Testis (tissue), 3 donors: ENCODE results near the gene NKX2-2. TPM values are rescaled to one million over a fixed set of nuclear protein-coding genes. Genes with fewer than 3 reads are reported as not detected.

Source experiments
- DNase-seq: peaks from one replicate; pipeline ENCODE4 v3.0.0-alpha.2; 2019
- H3K27ac ChIP-seq, 2 donors: fragments of 200-600 bp; sonication (generic); one replicate each; pipeline ENCODE4 v1.5.1; 2019
- H3K27me3 ChIP-seq: fragments of 200-600 bp; sonication (generic); one replicate; pipeline ENCODE4 v1.5.1; 2019
- H3K36me3 ChIP-seq: fragments of 200-600 bp; sonication (generic); one replicate; pipeline ENCODE4 v1.5.1; 2017; ENCODE audit warnings: low read depth; ENCODE audit errors: missing control alignments
- H3K4me1 ChIP-seq: fragments of 200-600 bp; sonication (generic); one replicate; pipeline ENCODE4 v1.5.1; 2019
- H3K4me3 ChIP-seq, 2 donors: fragments of 200-600 bp; sonication (generic); one replicate each; pipeline ENCODE4 v1.5.1; 2017 to 2019
- H3K9me3 ChIP-seq: fragments of 200-600 bp; sonication (generic); one replicate; pipeline ENCODE4 v1.5.1; 2017
- POLR2A ChIP-seq: fragments of 450-650 bp; IDR thresholded peaks from one replicate; pipeline ENCODE4 v1.6.1; 2017; ENCODE audit warnings: antibody characterized with exemption, mild to moderate bottlenecking, moderate library complexity
- WGBS, 2 donors: methylation state at CpG; one replicate each; pipeline ENCODE4 v1.1.5; 2018; 5-methylcytosine and 5-hydroxymethylcytosine counted together
- intact Hi-C: fragments of 100-400 bp; cut with DNase I; formaldehyde crosslinking; loops from one replicate; pipeline ENCODE4 v1.15.1; 2023; ENCODE audit warnings: low total_unique reads
- polyA plus RNA-seq: library from polyadenylated mRNA; stranded (reverse); fragments of 350-450 nt; fragmentation: Illumina TruSeq; extraction: RNeasy Lipid Tissue Mini Kit (QIAGEN cat#74804); gene quantifications from one replicate; pipeline ENCODE4 v1.2.3, GENCODE V29; 2014; ENCODE audit warnings: low read depth, low replicate concordance; ENCODE audit not compliant: insufficient read depth
- total RNA-seq, 2 donors: library from RNA; depleted of rRNA; stranded (reverse); fragments of >200 nt; gene quantifications; one replicate each; pipeline ENCODE4 v1.2.3, GENCODE V29; 2016
- TF ChIP-seq, protein P1 (sequence below), 3 experiments: fragments of 450-650 bp in 2 of 3; fragments of 200-600 bp in 1 of 3; sonication (generic) in 1 of 3; IDR thresholded peaks; one replicate each; pipeline ENCODE4 v1.5.1; 2016 to 2019; ENCODE audit warnings: antibody characterized with exemption in 3 of 3, mild to moderate bottlenecking in 2 of 3, moderate library complexity in 1 of 3

Gene NKX2-2
- total and polyA plus RNA-seq, 3 donors from 2014 or later: 0.16 TPM; not detected in 2

DNA sequence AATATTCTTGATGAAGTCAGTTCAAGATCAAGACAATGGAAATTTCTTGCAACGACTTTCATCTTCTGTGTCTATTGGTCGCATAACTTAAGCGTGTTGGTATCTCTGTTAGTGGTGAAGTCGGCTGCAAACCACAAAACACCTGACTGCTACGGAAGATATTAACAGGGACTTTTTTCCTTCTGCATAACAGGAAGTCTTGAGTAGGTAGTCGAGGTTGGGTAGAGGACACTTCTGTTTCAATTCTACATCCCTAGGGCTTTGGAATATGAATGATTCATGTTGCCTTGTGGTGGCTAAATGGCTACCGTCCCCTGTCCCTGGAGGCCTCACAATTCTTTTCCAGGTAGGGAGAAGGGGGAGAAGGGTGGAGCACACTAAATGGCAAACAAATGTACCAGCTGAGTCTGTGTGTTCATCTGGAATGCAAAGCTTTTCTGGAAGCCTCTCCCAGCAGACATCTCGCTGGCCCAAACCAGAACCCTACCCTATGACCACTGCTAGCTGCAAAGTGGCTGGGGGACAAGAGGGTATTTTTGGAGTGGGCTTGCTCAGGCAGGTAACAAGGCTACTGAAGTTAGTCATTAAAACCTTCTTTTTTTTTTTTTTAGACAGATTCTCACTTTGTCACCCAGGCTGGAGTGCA lies 34.6 kb upstream of the NKX2-2 start:
- Histone ChIP-seq H3K9me3 (no peaks in the 10 kb centered on the region), H3K4me1 (no peaks in the 10 kb centered on the region), H3K4me3 (no peak overlapping the region), H3K36me3 (no peaks in the 10 kb centered on the region), H3K27ac (no peak overlapping the region), H3K27me3 (no peaks in the 10 kb centered on the region)
- no peak for TF ChIP-seq POLR2A
- TF ChIP-seq, protein P1, sequence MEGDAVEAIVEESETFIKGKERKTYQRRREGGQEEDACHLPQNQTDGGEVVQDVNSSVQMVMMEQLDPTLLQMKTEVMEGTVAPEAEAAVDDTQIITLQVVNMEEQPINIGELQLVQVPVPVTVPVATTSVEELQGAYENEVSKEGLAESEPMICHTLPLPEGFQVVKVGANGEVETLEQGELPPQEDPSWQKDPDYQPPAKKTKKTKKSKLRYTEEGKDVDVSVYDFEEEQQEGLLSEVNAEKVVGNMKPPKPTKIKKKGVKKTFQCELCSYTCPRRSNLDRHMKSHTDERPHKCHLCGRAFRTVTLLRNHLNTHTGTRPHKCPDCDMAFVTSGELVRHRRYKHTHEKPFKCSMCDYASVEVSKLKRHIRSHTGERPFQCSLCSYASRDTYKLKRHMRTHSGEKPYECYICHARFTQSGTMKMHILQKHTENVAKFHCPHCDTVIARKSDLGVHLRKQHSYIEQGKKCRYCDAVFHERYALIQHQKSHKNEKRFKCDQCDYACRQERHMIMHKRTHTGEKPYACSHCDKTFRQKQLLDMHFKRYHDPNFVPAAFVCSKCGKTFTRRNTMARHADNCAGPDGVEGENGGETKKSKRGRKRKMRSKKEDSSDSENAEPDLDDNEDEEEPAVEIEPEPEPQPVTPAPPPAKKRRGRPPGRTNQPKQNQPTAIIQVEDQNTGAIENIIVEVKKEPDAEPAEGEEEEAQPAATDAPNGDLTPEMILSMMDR (IDR thresholded peaks at IDR 0.05): no peak
- DNase-seq: no peak
- intact Hi-C loops: no loop called here
- WGBS, 2 donors: 71 to 79% methylated on average over 8 of the region's 8 CpGs

GRCh38 chr20:21546355-21546754 lies 32.5 kb upstream of the NKX2-2 start:
- 43 to 65% methylated on average over 4 of the region's 4 CpGs for WGBS, 2 donors
- no peaks in the 10 kb centered on the region for H3K4me1 ChIP-seq
- H3K27me3 ChIP-seq: no peaks in the 10 kb centered on the region
- H3K27ac ChIP-seq: no peak overlapping the region
- H3K9me3 ChIP-seq: no peaks in the 10 kb centered on the region
- intact Hi-C loops: no loop called here
- TF ChIP-seq, protein P1 (IDR thresholded peaks at IDR 0.05): no peak
- no peak for TF ChIP-seq POLR2A
- H3K36me3 ChIP-seq: no peaks in the 10 kb centered on the region
- H3K4me3 ChIP-seq: no peak overlapping the region
- DNase-seq: no peak

DNA sequence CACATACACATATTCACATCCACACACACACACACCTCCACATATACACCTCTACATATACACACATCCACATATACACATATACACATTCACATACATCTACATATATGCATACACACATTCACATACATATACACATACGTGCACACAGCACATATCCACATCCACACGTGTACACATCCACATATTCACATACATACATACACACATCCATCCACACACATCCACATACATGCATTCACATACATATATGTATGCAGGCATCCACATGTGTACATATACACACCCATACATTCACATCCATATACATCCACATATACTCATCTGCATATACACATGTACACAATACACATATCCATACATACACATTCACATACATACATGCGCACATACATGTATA lies 25.6 kb upstream of the NKX2-2 start:
- Histone ChIP-seq H3K4me1 (no peaks in the 10 kb centered on the region), H3K27ac (no peak overlapping the region), H3K4me3 (no peak overlapping the region), H3K27me3 (no peaks in the 10 kb centered on the region), H3K36me3 (no peaks in the 10 kb centered on the region), H3K9me3 (no peaks in the 10 kb centered on the region)
- WGBS, 2 donors: 85 to 93% methylated on average over 3 of the region's 3 CpGs
- no peak for DNase-seq
- TF ChIP-seq, protein P1 (IDR thresholded peaks at IDR 0.05): no peak
- no peak for TF ChIP-seq POLR2A
- intact Hi-C loops: no loop called here

GRCh38 chr20:21534886-21535285 lies 21.0 kb upstream of the NKX2-2 start:
- no peak for TF ChIP-seq POLR2A
- TF ChIP-seq, protein P1 (IDR thresholded peaks at IDR 0.05): no peak
- no peaks in the 10 kb centered on the region for H3K4me1 ChIP-seq
- H3K27me3 ChIP-seq: no peaks in the 10 kb centered on the region
- intact Hi-C loops: no loop called here
- H3K4me3 ChIP-seq: no peak overlapping the region
- no peak for DNase-seq
- no peaks in the 10 kb centered on the region for H3K9me3 ChIP-seq
- whole genome bisulfite sequencing, 2 donors: 64 to 67% methylated on average over 2 of the region's 2 CpGs
- H3K36me3 ChIP-seq: no peaks in the 10 kb centered on the region
- no peak overlapping the region for H3K27ac ChIP-seq

DNA sequence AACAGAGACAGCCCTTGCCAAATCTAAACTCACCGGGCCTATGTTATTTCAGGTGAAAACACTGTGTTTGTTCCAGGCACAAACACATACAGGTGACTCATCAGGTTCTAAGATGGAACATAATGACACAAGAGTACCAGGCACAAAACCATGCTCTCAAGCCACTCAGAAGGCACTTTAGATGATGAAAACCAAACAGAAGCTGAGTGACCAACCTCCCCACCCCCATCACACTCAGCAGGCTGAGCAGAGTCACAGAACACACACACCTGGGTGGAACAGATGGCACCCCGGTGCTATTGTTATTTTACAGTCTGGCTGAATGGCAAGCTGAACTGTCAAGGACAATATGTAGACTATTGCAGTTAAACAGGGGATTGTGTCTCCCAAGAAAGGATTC lies 20.6 kb upstream of the NKX2-2 start:
- Histone ChIP-seq H3K27me3 (no peaks in the 10 kb centered on the region), H3K4me3 (no peak overlapping the region), H3K27ac (no peak overlapping the region), H3K4me1 (no peaks in the 10 kb centered on the region), H3K9me3 (no peaks in the 10 kb centered on the region), H3K36me3 (no peaks in the 10 kb centered on the region)
- DNase-seq: no peak
- no peak for TF ChIP-seq POLR2A
- TF ChIP-seq, protein P1 (IDR thresholded peaks at IDR 0.05): no peak
- WGBS, 2 donors: 70 to 84% methylated on average over 2 of the region's 2 CpGs
- intact Hi-C loops: no loop called here
